Mesenchymal stem cell (in vitro differentiated cells and primary cell): ENCODE data around the gene LRRFIP2.

Experiments
- DNase-seq: peaks from one replicate; pipeline ENCODE4 v3.0.0-alpha.2; 2013
- H2AFZ ChIP-seq: one replicate; pipeline ENCODE4 v1.6.1; 2013; ENCODE audit warnings: low read depth, mild to moderate bottlenecking, control low read depth, inconsistent platforms, low read length, moderate library complexity
- H2AK5ac ChIP-seq: 2 replicates; pipeline ENCODE4 v1.6.1; 2013; ENCODE audit warnings: low read length, moderate library complexity, mild to moderate bottlenecking, inconsistent platforms; ENCODE audit not compliant: severe bottlenecking
- H2BK120ac ChIP-seq: one replicate; pipeline ENCODE4 v1.6.1; 2013; ENCODE audit warnings: low read depth, mild to moderate bottlenecking, inconsistent platforms, low read length, moderate library complexity
- H2BK12ac ChIP-seq, 2 experiments: one replicate each; pipeline ENCODE4 v1.6.1; 2013; ENCODE audit warnings: inconsistent platforms in 2 of 2, low read length in 2 of 2, mild to moderate bottlenecking in 2 of 2, moderate library complexity in 2 of 2, control low read depth in 1 of 2
- H2BK15ac ChIP-seq: one replicate; pipeline ENCODE4 v1.6.1; 2013; ENCODE audit warnings: mild to moderate bottlenecking, low read depth, inconsistent platforms; ENCODE audit not compliant: poor library complexity, severe bottlenecking
- H2BK5ac ChIP-seq: 2 replicates; pipeline ENCODE4 v1.6.1; 2013; ENCODE audit warnings: low read depth, mild to moderate bottlenecking, low read length, control low read depth, inconsistent platforms; ENCODE audit not compliant: poor library complexity, severe bottlenecking
- H3K14ac ChIP-seq, 2 experiments: one replicate each; pipeline ENCODE4 v1.6.1; 2013; ENCODE audit warnings: inconsistent platforms in 2 of 2, low read length in 2 of 2, control low read depth in 1 of 2, mild to moderate bottlenecking in 1 of 2, moderate library complexity in 1 of 2
- H3K18ac ChIP-seq, 2 experiments: one replicate each; pipeline ENCODE4 v1.6.1; 2013; ENCODE audit warnings: inconsistent platforms in 2 of 2, low read length in 2 of 2, control low read depth in 1 of 2, low read depth in 1 of 2, mild to moderate bottlenecking in 1 of 2
- H3K23ac ChIP-seq, 2 experiments: one replicate each; pipeline ENCODE4 v1.6.1; 2013; ENCODE audit warnings: inconsistent platforms in 2 of 2, low read length in 2 of 2, mild to moderate bottlenecking in 2 of 2, moderate library complexity in 2 of 2, control low read depth in 1 of 2
- H3K27ac ChIP-seq: 2 replicates; pipeline ENCODE4 v1.5.1; 2013; ENCODE audit warnings: mild to moderate bottlenecking, moderate library complexity, low read length, control low read depth, inconsistent platforms; ENCODE audit not compliant: poor library complexity, severe bottlenecking
- H3K27me3 ChIP-seq, 2 experiments: 2 replicates each; pipeline versions ENCODE4 v1.6.1 to v1.7.0; 2013; ENCODE audit warnings: low read length in 2 of 2, mild to moderate bottlenecking in 2 of 2, moderate library complexity in 2 of 2, control low read depth in 1 of 2, inconsistent platforms in 1 of 2; ENCODE audit not compliant: control insufficient read depth in 1 of 2, insufficient read depth in 1 of 2
- H3K36me3 ChIP-seq, 2 experiments: 2 replicates each; pipeline versions ENCODE4 v1.6.1 to v1.7.0; 2013; ENCODE audit warnings: low read length in 2 of 2, control low read depth in 1 of 2, inconsistent platforms in 1 of 2, low read depth in 1 of 2, mild to moderate bottlenecking in 1 of 2; ENCODE audit not compliant: insufficient read depth in 2 of 2, control insufficient read depth in 1 of 2
- H3K4ac ChIP-seq, 2 experiments: one replicate each; pipeline ENCODE4 v1.6.1; 2013; ENCODE audit warnings: inconsistent platforms in 2 of 2, low read length in 2 of 2, mild to moderate bottlenecking in 2 of 2, moderate library complexity in 2 of 2, control low read depth in 1 of 2, low read depth in 1 of 2
- H3K4me1 ChIP-seq: 2 replicates; pipeline ENCODE4 v1.6.1; 2013; ENCODE audit warnings: low read depth, low read length, control low read depth; ENCODE audit not compliant: control insufficient read depth, insufficient read depth
- H3K4me2 ChIP-seq: 2 replicates; pipeline ENCODE4 v1.6.1; 2013; ENCODE audit warnings: low read length, mild to moderate bottlenecking, inconsistent platforms; ENCODE audit not compliant: poor library complexity, severe bottlenecking
- H3K4me3 ChIP-seq, 2 experiments: 2 replicates each; pipeline versions ENCODE4 v1.5.1 to v1.7.0; 2013; ENCODE audit warnings: low read length in 2 of 2, mild to moderate bottlenecking in 2 of 2, control low read depth in 1 of 2, low read depth in 1 of 2; ENCODE audit not compliant: insufficient read depth in 1 of 2
- H3K79me1 ChIP-seq: replicated peaks from 2 replicates; pipeline ENCODE4 v1.6.1; 2013; ENCODE audit warnings: mild to moderate bottlenecking, control low read depth, low read length, inconsistent platforms; ENCODE audit not compliant: poor library complexity, severe bottlenecking
- H3K9ac ChIP-seq: 2 replicates; pipeline ENCODE4 v1.7.0; 2013; ENCODE audit warnings: mild to moderate bottlenecking, low read length, moderate library complexity
- H3K9me3 ChIP-seq: 2 replicates; pipeline ENCODE4 v1.7.0; 2013; ENCODE audit warnings: mild to moderate bottlenecking, low read length; ENCODE audit not compliant: control insufficient read depth
- H4K8ac ChIP-seq: one replicate; pipeline ENCODE4 v1.6.1; 2013; ENCODE audit warnings: inconsistent platforms, mild to moderate bottlenecking, low read length, moderate library complexity
- H4K91ac ChIP-seq: one replicate; pipeline ENCODE4 v1.6.1; 2013; ENCODE audit warnings: mild to moderate bottlenecking, low read length, inconsistent platforms
- WGBS: methylation state at CpG from one replicate; pipeline ENCODE4 v1.1.7; 2013; ENCODE audit warnings: mixed read lengths; 5-methylcytosine and 5-hydroxymethylcytosine counted together

The LRRFIP2 gene

DNA sequence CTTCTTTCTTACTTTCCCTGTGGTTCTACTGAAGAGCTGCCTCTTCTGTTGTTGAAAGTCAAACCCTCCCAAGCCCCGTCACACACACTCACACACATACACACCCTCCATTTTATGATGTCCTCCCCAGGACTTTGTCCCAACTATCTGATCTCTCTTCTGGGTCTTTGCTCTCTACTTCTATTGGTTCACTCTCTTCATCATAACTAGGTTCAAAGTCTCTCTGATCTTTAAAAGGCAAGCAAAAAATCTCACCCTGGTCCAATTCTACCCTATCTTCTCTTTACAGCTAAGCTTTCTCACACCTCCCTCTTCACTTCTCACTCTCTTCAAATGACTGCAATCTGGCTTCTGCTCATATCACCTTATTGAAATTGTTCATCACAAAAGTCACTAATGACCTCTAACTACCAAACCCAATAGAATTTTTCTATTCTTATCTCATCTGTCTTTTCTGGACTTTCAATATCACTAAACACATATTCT, 34.8 kb downstream of the LRRFIP2 start:
- 84% methylated on average over 1 of the region's 1 CpG for WGBS
- no peak overlapping the region for H2BK120ac ChIP-seq
- H3K27ac ChIP-seq = no peak overlapping the region
- H2BK12ac ChIP-seq = no peak overlapping the region
- no peak overlapping the region for H3K4me3 ChIP-seq
- no peak overlapping the region for H3K4ac ChIP-seq
- no peak overlapping the region for H2BK15ac ChIP-seq
- H4K8ac ChIP-seq = peak overlapping the region; percentile 4
- H3K4me1 ChIP-seq = peaks cover 2% of the 10 kb centered on the region
- no peak overlapping the region for H3K9ac ChIP-seq
- H2AFZ ChIP-seq = no peak overlapping the region
- H4K91ac ChIP-seq = no peak overlapping the region
- H3K27me3 ChIP-seq = no peaks in the 10 kb centered on the region
- H3K23ac ChIP-seq = no peak overlapping the region
- no peak overlapping the region for H3K4me2 ChIP-seq
- no peak for DNase-seq
- H3K14ac ChIP-seq = no peak overlapping the region
- H3K36me3 ChIP-seq = peaks cover 16 to 36% of the 10 kb centered on the region in 2 experiments
- H2BK5ac ChIP-seq = no peak overlapping the region
- H3K79me1 ChIP-seq = peaks cover 28% of the 10 kb centered on the region
- no peaks in the 10 kb centered on the region for H3K9me3 ChIP-seq
- H3K18ac ChIP-seq = no peak overlapping the region
- H2AK5ac ChIP-seq = no peak overlapping the region

DNA sequence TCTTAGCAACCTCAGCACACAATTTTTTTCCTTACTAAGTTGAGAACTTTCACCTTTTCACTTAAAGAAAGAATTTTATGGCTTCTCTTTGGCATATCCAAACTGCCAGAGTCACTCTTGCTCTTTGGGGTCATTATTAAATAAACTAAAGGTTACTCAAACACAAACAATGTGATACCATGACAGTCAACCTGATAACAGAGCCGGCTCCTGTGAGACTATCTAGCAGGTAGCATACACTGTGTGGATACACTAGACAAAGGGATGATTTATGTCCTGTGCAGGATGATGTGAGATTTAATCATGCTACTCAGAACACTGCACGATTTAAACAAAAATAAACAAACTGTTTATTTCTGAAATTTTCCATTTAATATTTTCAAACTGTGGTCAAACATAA, 35.6 kb downstream of the LRRFIP2 start:
- 0% methylated on average over 1 of the region's 2 CpGs for whole genome bisulfite sequencing
- Histone ChIP-seq H3K4me1 (peaks cover under 1% of the 10 kb centered on the region), H2AK5ac (no peak overlapping the region), H3K36me3 (peaks cover 13 to 33% of the 10 kb centered on the region in 2 experiments), H3K4me3 (no peak overlapping the region), H2BK120ac (no peak overlapping the region), H3K27ac (no peak overlapping the region), H4K8ac (no peak overlapping the region), H3K9ac (no peak overlapping the region), H3K18ac (no peak overlapping the region), H2BK15ac (no peak overlapping the region), H3K9me3 (no peaks in the 10 kb centered on the region), H3K4ac (no peak overlapping the region), H3K4me2 (no peak overlapping the region), H2BK12ac (no peak overlapping the region), H4K91ac (no peak overlapping the region), H3K23ac (no peak overlapping the region), H3K79me1 (peaks cover 31% of the 10 kb centered on the region), H2AFZ (no peak overlapping the region), H2BK5ac (no peak overlapping the region), H3K14ac (no peak overlapping the region), H3K27me3 (no peaks in the 10 kb centered on the region)
- DNase-seq = no peak

DNA sequence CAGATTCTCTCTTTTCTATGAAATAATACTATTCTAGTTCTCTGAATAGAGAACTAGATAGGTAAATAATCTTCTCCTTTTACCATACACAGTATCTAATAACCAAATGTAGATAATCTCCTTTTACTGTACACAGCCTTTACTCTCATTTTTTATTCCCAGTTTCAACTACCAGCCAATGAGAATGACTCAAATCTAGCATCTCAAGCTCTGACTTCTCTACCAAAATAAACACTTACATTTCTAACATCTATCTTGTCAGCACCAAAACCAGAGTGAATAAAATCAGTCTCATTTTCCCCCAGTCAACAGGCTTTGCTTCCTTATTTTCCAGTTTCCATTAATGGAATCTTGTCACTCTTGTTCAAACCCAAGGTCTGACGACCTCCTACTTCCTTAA, 36.9 kb downstream of the LRRFIP2 start:
- Histone ChIP-seq H3K36me3 (peaks cover 8 to 20% of the 10 kb centered on the region in 2 experiments), H2BK120ac (no peak overlapping the region), H4K91ac (no peak overlapping the region), H3K18ac (no peak overlapping the region), H3K9ac (no peak overlapping the region), H4K8ac (no peak overlapping the region), H2BK5ac (no peak overlapping the region), H3K4me2 (no peak overlapping the region), H3K79me1 (peaks cover 21% of the 10 kb centered on the region), H3K4me3 (no peak overlapping the region), H3K27ac (no peak overlapping the region), H2AK5ac (no peak overlapping the region), H3K23ac (no peak overlapping the region), H2BK15ac (no peak overlapping the region), H3K9me3 (no peaks in the 10 kb centered on the region), H2AFZ (no peak overlapping the region), H2BK12ac (no peak overlapping the region), H3K4me1 (peaks cover 2% of the 10 kb centered on the region), H3K4ac (no peak overlapping the region), H3K14ac (no peak overlapping the region), H3K27me3 (no peaks in the 10 kb centered on the region)
- 66% methylated on average over 1 of the region's 1 CpG for WGBS
- DNase-seq = no peak

DNA sequence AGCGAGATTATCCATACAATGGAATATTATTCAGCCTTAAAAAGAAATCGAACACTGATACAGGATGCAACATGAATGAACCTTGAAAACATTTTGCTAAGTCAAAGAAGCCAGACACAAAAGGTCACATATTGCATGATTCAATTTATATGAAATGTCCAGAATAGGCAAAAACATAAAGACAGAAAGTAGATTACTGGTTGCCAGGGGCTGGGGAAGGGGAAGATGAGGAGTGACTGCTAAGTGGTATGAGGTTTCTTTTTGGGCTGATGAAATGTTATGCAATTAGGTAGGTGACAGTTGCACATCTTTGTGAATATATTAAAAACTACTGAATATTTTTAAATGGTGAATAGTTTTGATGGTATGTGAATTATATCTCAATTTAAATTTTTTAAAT, 38.3 kb downstream of the LRRFIP2 start:
- Histone ChIP-seq H3K9me3 (no peaks in the 10 kb centered on the region), H3K4me2 (no peak overlapping the region), H2AK5ac (no peak overlapping the region), H4K91ac (no peak overlapping the region), H2BK15ac (no peak overlapping the region), H3K14ac (no peak overlapping the region), H3K4ac (no peak overlapping the region), H2AFZ (no peak overlapping the region), H3K23ac (no peak overlapping the region), H3K36me3 (peaks cover 0 to 6% of the 10 kb centered on the region in 2 experiments), H3K9ac (no peak overlapping the region), H3K27ac (no peak overlapping the region), H2BK5ac (no peak overlapping the region), H3K27me3 (no peaks in the 10 kb centered on the region), H2BK12ac (no peak overlapping the region), H3K4me1 (peaks cover 2% of the 10 kb centered on the region), H4K8ac (no peak overlapping the region), H3K18ac (no peak overlapping the region), H2BK120ac (no peak overlapping the region), H3K79me1 (peaks cover 13% of the 10 kb centered on the region), H3K4me3 (no peak overlapping the region)
- DNase-seq = no peak
- WGBS = 100% methylated on average over 2 of the region's 2 CpGs
